OCI-LY7 (cell line): ENCODE results near the gene ARIH1.

Experiments
- EZH2phosphoT487 ChIP-seq: fragments of 200-600 bp; sonication (generic); IDR thresholded peaks from 2 replicates; pipeline ENCODE4 v1.6.1; 2018; ENCODE audit warnings: low read depth, borderline replicate concordance, mild to moderate bottlenecking, mixed run types, antibody characterized with exemption, low read length, moderate library complexity, mixed read lengths
- TF ChIP-seq, protein P1 (sequence below): fragments of 200-600 bp; sonication (generic); conservative IDR thresholded peaks from 2 replicates; pipeline ENCODE4 v1.5.1; 2014; ENCODE audit warnings: mild to moderate bottlenecking, antibody characterized with exemption, low read length, moderate library complexity, mixed read lengths

DNA sequence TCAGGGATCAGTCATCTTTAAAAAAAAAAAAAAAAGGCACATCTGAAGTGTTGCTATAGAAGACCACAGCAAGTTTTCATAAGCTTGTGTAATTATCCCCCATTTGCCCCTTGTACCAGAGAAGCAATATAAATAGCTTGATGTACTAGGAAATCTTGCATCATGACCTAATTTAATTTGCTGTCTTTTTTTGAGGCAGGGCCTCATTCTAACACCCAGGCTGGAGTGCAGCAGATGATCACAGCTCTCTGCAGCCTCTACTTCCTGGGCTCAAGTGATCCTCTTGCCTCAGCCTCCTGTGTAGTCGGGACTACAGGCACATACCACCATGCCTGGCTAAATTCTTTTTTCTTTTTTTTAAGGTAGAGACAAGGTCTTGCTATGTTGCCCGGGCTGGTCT is 88.7 kb downstream of the ARIH1 start:
- TF ChIP-seq, protein P1, sequence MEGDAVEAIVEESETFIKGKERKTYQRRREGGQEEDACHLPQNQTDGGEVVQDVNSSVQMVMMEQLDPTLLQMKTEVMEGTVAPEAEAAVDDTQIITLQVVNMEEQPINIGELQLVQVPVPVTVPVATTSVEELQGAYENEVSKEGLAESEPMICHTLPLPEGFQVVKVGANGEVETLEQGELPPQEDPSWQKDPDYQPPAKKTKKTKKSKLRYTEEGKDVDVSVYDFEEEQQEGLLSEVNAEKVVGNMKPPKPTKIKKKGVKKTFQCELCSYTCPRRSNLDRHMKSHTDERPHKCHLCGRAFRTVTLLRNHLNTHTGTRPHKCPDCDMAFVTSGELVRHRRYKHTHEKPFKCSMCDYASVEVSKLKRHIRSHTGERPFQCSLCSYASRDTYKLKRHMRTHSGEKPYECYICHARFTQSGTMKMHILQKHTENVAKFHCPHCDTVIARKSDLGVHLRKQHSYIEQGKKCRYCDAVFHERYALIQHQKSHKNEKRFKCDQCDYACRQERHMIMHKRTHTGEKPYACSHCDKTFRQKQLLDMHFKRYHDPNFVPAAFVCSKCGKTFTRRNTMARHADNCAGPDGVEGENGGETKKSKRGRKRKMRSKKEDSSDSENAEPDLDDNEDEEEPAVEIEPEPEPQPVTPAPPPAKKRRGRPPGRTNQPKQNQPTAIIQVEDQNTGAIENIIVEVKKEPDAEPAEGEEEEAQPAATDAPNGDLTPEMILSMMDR, result no peak
- TF ChIP-seq EZH2phosphoT487, result no peak
